Measurements from ENCODE around the gene AGAP2. TPM values are rescaled to one million over a fixed set of nuclear protein-coding genes. Genes with fewer than 3 reads are reported as not detected.

Gene AGAP2
- polyA plus RNA-seq, 3 donors, result 0.20 to 3.4 (median 0.65) TPM

- H3K4me1 ChIP-seq (ENCODE audit: control insufficient read depth in 1 of 2, insufficient read depth in 2 of 2, low read length in 2 of 2), result peaks cover 37 to 39% of the 10 kb centered on the region in 2 donors
- H3K4me2 ChIP-seq (replicated peaks; ENCODE audit: extremely low read depth, low read length, poor library complexity, severe bottlenecking), result peak overlapping the region; percentile 83
- intact Hi-C loops (cut with micrococcal nuclease), result loop anchor here in 1 of 2 donors (5.0 kb wide), 1 partner anchor 64 kb away; the partner anchor contains the start of gene CTDSP2
- peak overlapping the region; percentile 87 for H2AFZ ChIP-seq (ENCODE audit: insufficient read depth, low read depth, low read length, poor library complexity, severe bottlenecking)
- peaks cover 17% of the 10 kb centered on the region for H3K79me2 ChIP-seq (ENCODE audit: insufficient read depth, low read length)
- peak overlapping the region; percentile 99 to 100 for H3K4me3 Mint-ChIP-seq
- no peaks in the 10 kb centered on the region for H3K27me3 ChIP-seq (ENCODE audit: control insufficient read depth in 2 of 2, insufficient read depth in 2 of 2, low read length in 2 of 2)
- peak overlapping the region in 4 of 7 donors; percentile 69 to 98 (median 83) for H3K27ac Mint-ChIP-seq
- peak overlapping the region; percentile 77 for H3K9ac ChIP-seq (ENCODE audit: insufficient read depth, low read length, poor library complexity, severe bottlenecking)
- no peaks in the 10 kb centered on the region for H3K9me3 ChIP-seq (replicated peaks in 1 of 2; ENCODE audit: control insufficient read depth in 1 of 2, insufficient read depth in 1 of 2, low read length in 2 of 2)
- H3K9me3 Mint-ChIP-seq, result peaks cover 0 to 2% (median 0%) of the 10 kb centered on the region in 7 donors
- no peaks in the 10 kb centered on the region for H4K20me1 ChIP-seq (ENCODE audit: insufficient read depth, low read length)
- peaks cover 41% of the 10 kb centered on the region for H3K4me1 Mint-ChIP-seq
- H3K27me3 Mint-ChIP-seq (ENCODE audit: low read depth in 3 of 3), result peaks cover 0 to 3% (median 0%) of the 10 kb centered on the region in 3 donors
- DNase-seq, result no peak
- WGBS (ENCODE audit: insufficient coverage), result 96% methylated on average over 8 of the region's 12 CpGs
- peaks cover 27 to 34% of the 10 kb centered on the region in 2 donors for H3K36me3 ChIP-seq (replicated peaks in 1 of 2; ENCODE audit: control insufficient read depth in 1 of 2, insufficient read depth in 2 of 2, low read length in 2 of 2)
- peak overlapping the region; percentile 63 to 87 (median 82) for H3K4me3 ChIP-seq (replicated peaks in 1 of 3; ENCODE audit: low read depth in 2 of 3, low read length in 3 of 3)
- H3K36me3 Mint-ChIP-seq, result peaks cover 27 to 29% of the 10 kb centered on the region in 2 donors
- peak overlapping the region in 1 of 2 donors; percentile 81 for H3K27ac ChIP-seq (ENCODE audit: low read depth in 1 of 2, low read length in 2 of 2)
- no peak for TF ChIP-seq CTCF (IDR thresholded peaks at IDR 0.05)
These were observed 44.9 kb upstream of the AGAP2 start for GRCh38 chr12:57783466-57783801.

- Histone ChIP-seq H3K4me1 (ENCODE audit: control insufficient read depth in 1 of 2, insufficient read depth in 2 of 2, low read length in 2 of 2) (peaks cover 37 to 39% of the 10 kb centered on the region in 2 donors), H3K27me3 (ENCODE audit: control insufficient read depth in 2 of 2, insufficient read depth in 2 of 2, low read length in 2 of 2) (no peaks in the 10 kb centered on the region), H4K20me1 (ENCODE audit: insufficient read depth, low read length) (no peaks in the 10 kb centered on the region), H2AFZ (ENCODE audit: insufficient read depth, low read depth, low read length, poor library complexity, severe bottlenecking) (peak within 1 kb of the TSS; percentile 87), H3K4me3 (replicated peaks in 1 of 3; ENCODE audit: low read depth in 2 of 3, low read length in 3 of 3) (peak within 1 kb of the TSS; percentile 63 to 87 (median 82)), H3K9ac (ENCODE audit: insufficient read depth, low read length, poor library complexity, severe bottlenecking) (peak within 1 kb of the TSS; percentile 77), H3K36me3 (replicated peaks in 1 of 2; ENCODE audit: control insufficient read depth in 1 of 2, insufficient read depth in 2 of 2, low read length in 2 of 2) (peaks cover 25 to 28% of the 10 kb centered on the region in 2 donors), H3K9me3 (replicated peaks in 1 of 2; ENCODE audit: control insufficient read depth in 1 of 2, insufficient read depth in 1 of 2, low read length in 2 of 2) (no peaks in the 10 kb centered on the region), H3K27ac (ENCODE audit: low read depth in 1 of 2, low read length in 2 of 2) (peak within 1 kb of the TSS; percentile 43 to 81), H3K79me2 (ENCODE audit: insufficient read depth, low read length) (peaks cover 17% of the 10 kb centered on the region), H3K4me2 (replicated peaks; ENCODE audit: extremely low read depth, low read length, poor library complexity, severe bottlenecking) (peak within 1 kb of the TSS; percentile 83)
- WGBS (ENCODE audit: insufficient coverage), result 1% methylated on average over 43 of the region's 45 CpGs
- intact Hi-C loops (cut with micrococcal nuclease), result loop anchor here in 1 of 2 donors (5.0 kb wide), 1 partner anchor 64 kb away; the partner anchor contains the start of gene CTDSP2
- Mint-ChIP-seq H3K4me3 (peak within 1 kb of the TSS; percentile 99 to 100), H3K36me3 (peaks cover 23 to 24% of the 10 kb centered on the region in 2 donors), H3K27me3 (ENCODE audit: low read depth in 3 of 3) (peaks cover 0 to 3% (median 0%) of the 10 kb centered on the region in 3 donors), H3K27ac (peak within 1 kb of the TSS; percentile 91 to 98 (median 95)), H3K9me3 (peaks cover 0 to 2% (median 0%) of the 10 kb centered on the region in 7 donors), H3K4me1 (peaks cover 41% of the 10 kb centered on the region)
- peak; percentile 91 to 93 (median 92) for DNase-seq
- TF ChIP-seq CTCF (IDR thresholded peaks at IDR 0.05), result peak; percentile 94
These were observed 44.3 kb upstream of the AGAP2 start, which contains the start of gene TSFM for GRCh38 chr12:57782608-57783465. Gene TSFM, plus strand, starts transcription at chr12:57782787. Its CDS starts 15 bp downstream, at chr12:57782802.

Measured in CD14-positive monocyte (primary cell).